Central memory CD8-positive, alpha-beta T cell (primary cell): ENCODE data around the gene SLC39A9.
"Not testable (repeated sequence)": the region's sequence is repeated elsewhere in the genome, so short reads cannot be mapped to it uniquely, and the experiment has no call there.

ENCODE experiments used
- ATAC-seq: fragments of 150-1000 bp; cut with Tn5 transposase; replicated peaks from 2 replicates; pipeline ENCODE4 v1.10.0; 2022; ENCODE audit warnings: mild to moderate bottlenecking, moderate FRiP score, moderate number of reproducible peaks; ENCODE audit not compliant: poor library complexity, severe bottlenecking; ENCODE audit errors: extremely low read depth
- DNase-seq, 2 donors: peaks; one replicate each; pipeline ENCODE4 v3.0.0; 2021; ENCODE audit warnings: low spot score in 2 of 2
- H3K27ac Mint-ChIP-seq: one replicate; pipeline ENCODE4 v1.8.0; 2022; ENCODE audit warnings: low read depth, mild to moderate bottlenecking, moderate library complexity, mixed read lengths
- H3K27me3 Mint-ChIP-seq: one replicate; pipeline ENCODE4 v1.8.0; 2022; ENCODE audit warnings: mixed read lengths
- H3K36me3 Mint-ChIP-seq: one replicate; pipeline ENCODE4 v1.8.0; 2022; ENCODE audit warnings: mild to moderate bottlenecking, moderate library complexity, mixed read lengths; ENCODE audit not compliant: insufficient read depth
- H3K4me1 Mint-ChIP-seq: one replicate; pipeline ENCODE4 v1.8.0; 2022; ENCODE audit warnings: mixed read lengths
- H3K4me3 Mint-ChIP-seq: one replicate; pipeline ENCODE4 v1.8.0; 2022; ENCODE audit warnings: mild to moderate bottlenecking, moderate library complexity, mixed read lengths
- H3K9me3 Mint-ChIP-seq: one replicate; pipeline ENCODE4 v1.8.0; 2022; ENCODE audit warnings: mixed read lengths

SLC39A9 gene

GRCh38 chr14:69487771-69488170 is 89.3 kb downstream of the SLC39A9 start:
- peaks cover 1% of the 10 kb centered on the region for H3K36me3 Mint-ChIP-seq
- no peak overlapping the region for H3K27ac Mint-ChIP-seq
- DNase-seq (no peak), ATAC-seq (no peak)
- H3K4me1 Mint-ChIP-seq: no peaks in the 10 kb centered on the region
- no peak overlapping the region for H3K4me3 Mint-ChIP-seq
- H3K9me3 Mint-ChIP-seq: no peaks in the 10 kb centered on the region
- H3K27me3 Mint-ChIP-seq: peaks cover 46% of the 10 kb centered on the region

- peaks cover 1% of the 10 kb centered on the region for H3K36me3 Mint-ChIP-seq
- no peaks in the 10 kb centered on the region for H3K4me1 Mint-ChIP-seq
These were observed 91.0 kb downstream of the SLC39A9 start for GRCh38 chr14:69489495-69489894.

GRCh38 chr14:69490219-69490918 is 91.9 kb downstream of the SLC39A9 start:
- no peaks in the 10 kb centered on the region for H3K4me1 Mint-ChIP-seq

More at GRCh38 chr14:69489495-69489894, 91.0 kb downstream of the SLC39A9 start:
- ATAC-seq: no peak
- DNase-seq: no peak
- peaks cover 46% of the 10 kb centered on the region for H3K27me3 Mint-ChIP-seq
- H3K9me3 Mint-ChIP-seq: no peaks in the 10 kb centered on the region
- H3K27ac Mint-ChIP-seq: no peak overlapping the region
- no peak overlapping the region for H3K4me3 Mint-ChIP-seq

GRCh38 chr14:69491193-69491592 is 92.7 kb downstream of the SLC39A9 start:
- H3K4me1 Mint-ChIP-seq: no peaks in the 10 kb centered on the region
- H3K27ac Mint-ChIP-seq: no peak overlapping the region
- no peak overlapping the region for H3K4me3 Mint-ChIP-seq
- H3K36me3 Mint-ChIP-seq: peaks cover 1% of the 10 kb centered on the region
- DNase-seq: no peak
- H3K9me3 Mint-ChIP-seq: no peaks in the 10 kb centered on the region
- ATAC-seq: no peak
- H3K27me3 Mint-ChIP-seq: peaks cover 43% of the 10 kb centered on the region

More at GRCh38 chr14:69490219-69490918, 91.9 kb downstream of the SLC39A9 start:
- peaks cover 1% of the 10 kb centered on the region for H3K36me3 Mint-ChIP-seq
- no peak for DNase-seq
- no peak overlapping the region for H3K27ac Mint-ChIP-seq
- no peaks in the 10 kb centered on the region for H3K9me3 Mint-ChIP-seq
- H3K27me3 Mint-ChIP-seq: peaks cover 51% of the 10 kb centered on the region
- ATAC-seq: no peak
- H3K4me3 Mint-ChIP-seq: no peak overlapping the region

GRCh38 chr14:69493038-69493437 is 94.5 kb downstream of the SLC39A9 start:
- H3K9me3 Mint-ChIP-seq: no peaks in the 10 kb centered on the region
- peaks cover 1% of the 10 kb centered on the region for H3K36me3 Mint-ChIP-seq
- H3K27me3 Mint-ChIP-seq: peaks cover 25% of the 10 kb centered on the region
- no peak for DNase-seq
- no peak for ATAC-seq
- no peak overlapping the region for H3K27ac Mint-ChIP-seq
- H3K4me3 Mint-ChIP-seq: no peak overlapping the region
- H3K4me1 Mint-ChIP-seq: no peaks in the 10 kb centered on the region

GRCh38 chr14:69493791-69494190 is 95.3 kb downstream of the SLC39A9 start:
- DNase-seq (no peak), ATAC-seq (no peak)
- Mint-ChIP-seq H3K4me3 (no peak overlapping the region), H3K27me3 (peaks cover 20% of the 10 kb centered on the region), H3K4me1 (no peaks in the 10 kb centered on the region), H3K27ac (no peak overlapping the region), H3K9me3 (no peaks in the 10 kb centered on the region), H3K36me3 (peaks cover 1% of the 10 kb centered on the region)

GRCh38 chr14:69495341-69495921 is 96.9 kb downstream of the SLC39A9 start:
- Mint-ChIP-seq H3K4me1 (no peaks in the 10 kb centered on the region), H3K9me3 (no peaks in the 10 kb centered on the region), H3K36me3 (peaks cover 1% of the 10 kb centered on the region), H3K27ac (no peak overlapping the region), H3K27me3 (peaks cover 20% of the 10 kb centered on the region), H3K4me3 (no peak overlapping the region)
- DNase-seq (no peak), ATAC-seq (no peak)

- not testable (repeated sequence) for H3K4me1 Mint-ChIP-seq, H3K36me3 Mint-ChIP-seq, H3K4me3 Mint-ChIP-seq, DNase-seq, ATAC-seq, H3K27ac Mint-ChIP-seq, H3K9me3 Mint-ChIP-seq
- H3K27me3 Mint-ChIP-seq: peaks cover 20% of the 10 kb centered on the region
These were observed 99.4 kb downstream of the SLC39A9 start for GRCh38 chr14:69497866-69498265.

- not testable (repeated sequence) for H3K4me1 Mint-ChIP-seq, H3K4me3 Mint-ChIP-seq, H3K36me3 Mint-ChIP-seq, DNase-seq, H3K9me3 Mint-ChIP-seq, ATAC-seq, H3K27ac Mint-ChIP-seq
- peaks cover 19% of the 10 kb centered on the region for H3K27me3 Mint-ChIP-seq
These were observed 99.8 kb downstream of the SLC39A9 start for GRCh38 chr14:69498286-69498685.

- no peak overlapping the region for H3K4me3 Mint-ChIP-seq
- ATAC-seq: no peak
- no peaks in the 10 kb centered on the region for H3K4me1 Mint-ChIP-seq
- H3K9me3 Mint-ChIP-seq: no peaks in the 10 kb centered on the region
- H3K36me3 Mint-ChIP-seq: no peaks in the 10 kb centered on the region
- no peak for DNase-seq
- H3K27me3 Mint-ChIP-seq: peaks cover 10% of the 10 kb centered on the region
- no peak overlapping the region for H3K27ac Mint-ChIP-seq
These were observed 100.9 kb downstream of the SLC39A9 start for GRCh38 chr14:69499436-69499835.

- DNase-seq (no peak), ATAC-seq (no peak)
- Mint-ChIP-seq H3K36me3 (no peaks in the 10 kb centered on the region), H3K27me3 (peaks cover 3% of the 10 kb centered on the region), H3K4me3 (no peak overlapping the region), H3K9me3 (no peaks in the 10 kb centered on the region), H3K4me1 (no peaks in the 10 kb centered on the region), H3K27ac (no peak overlapping the region)
These were observed 101.6 kb downstream of the SLC39A9 start for GRCh38 chr14:69500096-69500495.

- H3K27ac Mint-ChIP-seq: no peak overlapping the region
- no peaks in the 10 kb centered on the region for H3K4me1 Mint-ChIP-seq
- no peaks in the 10 kb centered on the region for H3K36me3 Mint-ChIP-seq
- H3K9me3 Mint-ChIP-seq: no peaks in the 10 kb centered on the region
- no peak overlapping the region for H3K4me3 Mint-ChIP-seq
- H3K27me3 Mint-ChIP-seq: no peaks in the 10 kb centered on the region
- no peak for DNase-seq
- ATAC-seq: no peak
These were observed 102.2 kb downstream of the SLC39A9 start for GRCh38 chr14:69500736-69501135.

GRCh38 chr14:69501423-69501838 is 102.9 kb downstream of the SLC39A9 start:
- Mint-ChIP-seq H3K27me3 (no peaks in the 10 kb centered on the region), H3K36me3 (no peaks in the 10 kb centered on the region), H3K27ac (no peak overlapping the region), H3K4me3 (no peak overlapping the region), H3K9me3 (no peaks in the 10 kb centered on the region), H3K4me1 (no peaks in the 10 kb centered on the region)
- DNase-seq: no peak
- no peak for ATAC-seq
